Measurements from ENCODE around the gene RNF157. TPM values are rescaled to one million over a fixed set of nuclear protein-coding genes. Genes with fewer than 3 reads are reported as not detected.

Gene RNF157
- total RNA-seq, 1 donor from 2014 or later: 43.5 TPM

- Mint-ChIP-seq H3K4me3 (ENCODE audit: low read depth) (no peak overlapping the region), H3K27me3 (no peaks in the 10 kb centered on the region), H3K9me3 (ENCODE audit: low read depth) (no peaks in the 10 kb centered on the region), H3K27ac (no peak overlapping the region), H3K4me1 (ENCODE audit: low read depth) (peaks cover 6% of the 10 kb centered on the region), H3K36me3 (ENCODE audit: insufficient read depth) (peaks cover 22% of the 10 kb centered on the region)
- no peak for TF ChIP-seq CTCF (IDR thresholded peaks at IDR 0.05; ENCODE audit: unreplicated experiment)
- no peak for DNase-seq (ENCODE audit: low spot score, unreplicated experiment)
Measured at GRCh38 chr17:76166906-76167305, 73.4 kb downstream of the RNF157 start.

- Mint-ChIP-seq H3K4me1 (ENCODE audit: low read depth) (peaks cover 14% of the 10 kb centered on the region), H3K27me3 (no peaks in the 10 kb centered on the region), H3K4me3 (ENCODE audit: low read depth) (no peak overlapping the region), H3K9me3 (ENCODE audit: low read depth) (no peaks in the 10 kb centered on the region), H3K36me3 (ENCODE audit: insufficient read depth) (peaks cover 22% of the 10 kb centered on the region), H3K27ac (no peak overlapping the region)
- TF ChIP-seq CTCF (IDR thresholded peaks at IDR 0.05; ENCODE audit: unreplicated experiment): no peak
- no peak for DNase-seq (ENCODE audit: low spot score, unreplicated experiment)
Measured at GRCh38 chr17:76166168-76166567, 74.1 kb downstream of the RNF157 start.

- H3K9me3 Mint-ChIP-seq (ENCODE audit: low read depth): no peaks in the 10 kb centered on the region
- H3K27me3 Mint-ChIP-seq: no peaks in the 10 kb centered on the region
- no peak for DNase-seq (ENCODE audit: low spot score, unreplicated experiment)
- TF ChIP-seq CTCF (IDR thresholded peaks at IDR 0.05; ENCODE audit: unreplicated experiment): no peak
- H3K4me1 Mint-ChIP-seq (ENCODE audit: low read depth): peaks cover 17% of the 10 kb centered on the region
- peaks cover 21% of the 10 kb centered on the region for H3K36me3 Mint-ChIP-seq (ENCODE audit: insufficient read depth)
- H3K27ac Mint-ChIP-seq: no peak overlapping the region
- no peak overlapping the region for H3K4me3 Mint-ChIP-seq (ENCODE audit: low read depth)
Measured at GRCh38 chr17:76164331-76164730, 76.0 kb downstream of the RNF157 start.

- peaks cover 17% of the 10 kb centered on the region for H3K4me1 Mint-ChIP-seq (ENCODE audit: low read depth)
- H3K27me3 Mint-ChIP-seq: no peaks in the 10 kb centered on the region
- H3K9me3 Mint-ChIP-seq (ENCODE audit: low read depth): no peaks in the 10 kb centered on the region
- no peak for TF ChIP-seq CTCF (IDR thresholded peaks at IDR 0.05; ENCODE audit: unreplicated experiment)
- no peak overlapping the region for H3K4me3 Mint-ChIP-seq (ENCODE audit: low read depth)
- H3K27ac Mint-ChIP-seq: no peak overlapping the region
- peaks cover 23% of the 10 kb centered on the region for H3K36me3 Mint-ChIP-seq (ENCODE audit: insufficient read depth)
- DNase-seq (ENCODE audit: low spot score, unreplicated experiment): no peak
Measured at GRCh38 chr17:76163919-76164318, 76.4 kb downstream of the RNF157 start.

GRCh38 chr17:76161619-76162266, 78.5 kb downstream of the RNF157 start:
- Mint-ChIP-seq H3K9me3 (ENCODE audit: low read depth) (no peaks in the 10 kb centered on the region), H3K4me1 (ENCODE audit: low read depth) (peaks cover 17% of the 10 kb centered on the region), H3K27ac (peak overlapping the region; percentile 11), H3K4me3 (ENCODE audit: low read depth) (no peak overlapping the region), H3K36me3 (ENCODE audit: insufficient read depth) (peaks cover 19% of the 10 kb centered on the region), H3K27me3 (no peaks in the 10 kb centered on the region)
- TF ChIP-seq CTCF (IDR thresholded peaks at IDR 0.05; ENCODE audit: unreplicated experiment): no peak
- no peak for DNase-seq (ENCODE audit: low spot score, unreplicated experiment)
